HG02870 (cell line): ENCODE data around the gene CARMIL1.

Experiments
- ATAC-seq: cut with Tn5 transposase; IDR thresholded peaks from one replicate; pipeline ENCODE4 v1.9.1; 2021; ENCODE audit warnings: mild to moderate bottlenecking, moderate library complexity; ENCODE audit not compliant: unreplicated experiment

The CARMIL1 gene

GRCh38 chr6:25601800-25602673 lies 322.9 kb downstream of the CARMIL1 start:
- no peak for ATAC-seq

GRCh38 chr6:25602674-25602982 lies 323.5 kb downstream of the CARMIL1 start:
- ATAC-seq, result no peak

- ATAC-seq, result no peak
These were observed 324.1 kb downstream of the CARMIL1 start for GRCh38 chr6:25603251-25603650.

GRCh38 chr6:25606151-25606550 lies 327.0 kb downstream of the CARMIL1 start:
- ATAC-seq, result no peak

- ATAC-seq, result no peak
These were observed 329.5 kb downstream of the CARMIL1 start for GRCh38 chr6:25608558-25609174.

GRCh38 chr6:25612666-25613065 lies 333.5 kb downstream of the CARMIL1 start:
- no peak for ATAC-seq

- no peak for ATAC-seq
These were observed 334.2 kb downstream of the CARMIL1 start for GRCh38 chr6:25613415-25613814.

- ATAC-seq, result no peak
These were observed 334.9 kb downstream of the CARMIL1 start for GRCh38 chr6:25614052-25614451.

GRCh38 chr6:25615471-25615870 lies 336.3 kb downstream of the CARMIL1 start:
- no peak for ATAC-seq

GRCh38 chr6:25617997-25618396 lies 338.8 kb downstream of the CARMIL1 start:
- ATAC-seq, result no peak

GRCh38 chr6:25619217-25619616 lies 340.0 kb downstream of the CARMIL1 start:
- ATAC-seq, result no peak

GRCh38 chr6:25620391-25620790 lies 341.2 kb downstream of the CARMIL1 start:
- ATAC-seq, result no peak

GRCh38 chr6:25623065-25623464 lies 343.9 kb downstream of the CARMIL1 start:
- no peak for ATAC-seq

GRCh38 chr6:25623879-25624278 lies 344.7 kb downstream of the CARMIL1 start:
- no peak for ATAC-seq

GRCh38 chr6:25627001-25627400 lies 347.8 kb downstream of the CARMIL1 start:
- ATAC-seq, result no peak

GRCh38 chr6:25628471-25629197 lies 349.5 kb downstream of the CARMIL1 start:
- no peak for ATAC-seq

GRCh38 chr6:25629198-25629576 lies 350.0 kb downstream of the CARMIL1 start:
- ATAC-seq, result no peak

- ATAC-seq, result no peak
These were observed 351.5 kb downstream of the CARMIL1 start for GRCh38 chr6:25630508-25631278.

- no peak for ATAC-seq
These were observed 356.7 kb downstream of the CARMIL1 start for GRCh38 chr6:25635886-25636317.

GRCh38 chr6:25637211-25637610 lies 358.0 kb downstream of the CARMIL1 start:
- no peak for ATAC-seq

- ATAC-seq, result no peak
These were observed 358.8 kb downstream of the CARMIL1 start for GRCh38 chr6:25637960-25638434.
